Measurements from ENCODE around the gene RALGPS1. TPM values are rescaled to one million over a fixed set of nuclear protein-coding genes. Genes with fewer than 3 reads are reported as not detected.

The RALGPS1 gene
- total RNA-seq, 1 experiment from 2014 or later, result 18.6 TPM

- Histone ChIP-seq H3K27ac (ENCODE audit: insufficient read length, low read depth, low read length) (no peak overlapping the region), H2BK20ac (ENCODE audit: low read depth, low read length, poor library complexity, severe bottlenecking) (no peak overlapping the region), H3K18ac (ENCODE audit: insufficient read length, low read depth, low read length) (no peak overlapping the region), H2AK5ac (ENCODE audit: insufficient read length, low read length) (no peak overlapping the region), H3K27me3 (ENCODE audit: insufficient read depth, low read length) (no peaks in the 10 kb centered on the region), H3K79me1 (ENCODE audit: insufficient read depth, low read depth, low read length, poor library complexity, severe bottlenecking) (no peaks in the 10 kb centered on the region), H3T11ph (ENCODE audit: low read length) (no peak overlapping the region), H3K4me2 (ENCODE audit: insufficient read depth, insufficient read length, low read length) (no peak overlapping the region), H4K91ac (ENCODE audit: insufficient read length, low read depth, low read length) (no peak overlapping the region), H3K4me1 (ENCODE audit: insufficient read depth, low read length) (no peaks in the 10 kb centered on the region; the same call in 1 of the 2 replicates), H3K56ac (ENCODE audit: insufficient read length, low read depth, low read length) (no peak overlapping the region), H4K8ac (replicated peaks; ENCODE audit: insufficient read length, low read depth, low read length) (no peak overlapping the region), H3K4ac (ENCODE audit: low read depth, low read length) (no peak overlapping the region), H2BK120ac (ENCODE audit: low read depth, low read length, poor library complexity, severe bottlenecking) (no peak overlapping the region), H4K5ac (ENCODE audit: insufficient read length, low read depth, low read length) (no peak overlapping the region), H3K79me2 (ENCODE audit: insufficient read depth, low read length) (no peaks in the 10 kb centered on the region), H3K9me3 (ENCODE audit: control insufficient read depth, low read depth, low read length) (no peaks in the 10 kb centered on the region), H3K23me2 (ENCODE audit: insufficient read length, low read depth, low read length, poor library complexity, severe bottlenecking) (no peaks in the 10 kb centered on the region), H3K14ac (ENCODE audit: insufficient read depth, low read length) (no peak overlapping the region), H3K23ac (ENCODE audit: insufficient read length, low read depth, low read length) (no peak overlapping the region), H2BK15ac (ENCODE audit: low read depth, low read length) (no peak overlapping the region), H2AFZ (ENCODE audit: low read length) (no peak overlapping the region), H3K9ac (ENCODE audit: extremely low read depth, insufficient read length, low read length) (no peak overlapping the region), H4K20me1 (ENCODE audit: control insufficient read depth, insufficient read depth, insufficient read length) (no peaks in the 10 kb centered on the region), H2BK12ac (ENCODE audit: insufficient read length, low read depth, low read length) (no peak overlapping the region), H2BK5ac (ENCODE audit: insufficient read length, low read length) (no peak overlapping the region)
- Mint-ChIP-seq H3K27me3 (ENCODE audit: low read depth) (no peaks in the 10 kb centered on the region), H3K4me1 (peaks cover 6 to 8% of the 10 kb centered on the region in 2 experiments), H3K4me3 (no peak overlapping the region), H3K27ac (no peak overlapping the region), H3K36me3 (ENCODE audit: insufficient read depth in 1 of 3, low read depth in 3 of 3) (peaks cover 0 to 6% (median 0%) of the 10 kb centered on the region in 3 experiments; a peak in 3 of 7 replicates), H3K9me3 (no peaks in the 10 kb centered on the region)
- no CpG with 5 or more reads among the region's 4 CpGs for WGBS (ENCODE audit: extremely low coverage, insufficient read length, low lambda C conversion rate)
- DNase-seq, result no peak
- TF ChIP-seq CTCF (conservative IDR thresholded peaks at IDR 0.05), result no peak
Observed at GRCh38 chr9:127170103-127170502, 255.5 kb downstream of the RALGPS1 start.

Measured in H9 (cell line).